ENCODE results near the gene ST6GALNAC5.

- TF ChIP-seq SPI1 (IDR thresholded peaks at IDR 0.05; ENCODE audit: low read depth, low read length), result no peak
- TF ChIP-seq POLR2AphosphoS5 (IDR thresholded peaks at IDR 0.05; ENCODE audit: low read depth, low read length), result no peak
- TF ChIP-seq POLR2A (IDR thresholded peaks at IDR 0.05; ENCODE audit: low read depth, low read length), result no peak
- TF ChIP-seq TAF1 (IDR thresholded peaks at IDR 0.05; ENCODE audit: low read depth, low read length), result no peak
- TF ChIP-seq POU2F2 (IDR thresholded peaks at IDR 0.05; ENCODE audit: low read depth, low read length), result no peak
Measured at GRCh38 chr1:76867342-76868130, at the start of gene ST6GALNAC5.
